ENCODE results near the gene CPS1. TPM values are rescaled to one million over a fixed set of nuclear protein-coding genes. Genes with fewer than 3 reads are reported as not detected.

CPS1 gene
- total RNA-seq, 2 donors from 2014 or later, result 2.9 to 4.9 TPM

DNA sequence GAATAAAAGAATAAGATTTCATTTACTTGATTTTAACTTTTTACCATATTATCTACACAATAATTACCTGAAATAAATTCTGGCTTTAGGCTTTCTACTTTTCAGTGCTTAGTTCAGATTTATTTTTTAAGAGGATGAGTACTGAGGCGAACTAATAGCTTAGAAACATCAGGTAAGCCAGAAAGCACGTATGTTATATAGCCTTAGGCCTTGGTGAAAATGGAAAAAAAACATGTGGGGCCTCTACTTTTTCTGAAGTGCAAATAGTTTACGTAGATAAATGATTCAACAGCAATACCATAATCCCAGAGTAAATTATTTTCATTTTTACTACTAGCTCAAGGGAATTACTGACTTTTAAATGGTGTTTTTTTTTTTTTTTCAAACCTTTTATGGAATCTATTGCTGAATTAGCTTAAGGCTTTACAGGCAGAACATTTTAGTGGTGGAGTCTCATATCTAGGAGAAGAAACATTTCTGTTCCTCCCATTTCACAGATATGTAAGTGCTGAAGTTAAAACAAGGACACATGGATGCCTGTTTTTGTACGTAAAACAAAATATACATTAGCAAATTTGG, 6.2 kb downstream of the CPS1 start:
- no peaks in the 10 kb centered on the region for H3K36me3 ChIP-seq (replicated peaks in 1 of 2; ENCODE audit: insufficient read depth in 1 of 2, low read depth in 2 of 2)
- peaks cover 20% of the 10 kb centered on the region for H3K4me1 ChIP-seq
- H3K27ac ChIP-seq, result peak overlapping the region; percentile 10 to 70 (median 32)
- DNase-seq (no peak), ATAC-seq (no peak)
- no peaks in the 10 kb centered on the region for H3K9me3 ChIP-seq
- WGBS, 2 donors, result 56% methylated on average over 4 of the region's 4 CpGs
- intact Hi-C loops (cut with DNase I), result no loop called here
- no peak overlapping the region for H3K4me3 ChIP-seq
- TF ChIP-seq POLR2A (IDR thresholded peaks at IDR 0.05), result no peak
- TF ChIP-seq, protein P1, sequence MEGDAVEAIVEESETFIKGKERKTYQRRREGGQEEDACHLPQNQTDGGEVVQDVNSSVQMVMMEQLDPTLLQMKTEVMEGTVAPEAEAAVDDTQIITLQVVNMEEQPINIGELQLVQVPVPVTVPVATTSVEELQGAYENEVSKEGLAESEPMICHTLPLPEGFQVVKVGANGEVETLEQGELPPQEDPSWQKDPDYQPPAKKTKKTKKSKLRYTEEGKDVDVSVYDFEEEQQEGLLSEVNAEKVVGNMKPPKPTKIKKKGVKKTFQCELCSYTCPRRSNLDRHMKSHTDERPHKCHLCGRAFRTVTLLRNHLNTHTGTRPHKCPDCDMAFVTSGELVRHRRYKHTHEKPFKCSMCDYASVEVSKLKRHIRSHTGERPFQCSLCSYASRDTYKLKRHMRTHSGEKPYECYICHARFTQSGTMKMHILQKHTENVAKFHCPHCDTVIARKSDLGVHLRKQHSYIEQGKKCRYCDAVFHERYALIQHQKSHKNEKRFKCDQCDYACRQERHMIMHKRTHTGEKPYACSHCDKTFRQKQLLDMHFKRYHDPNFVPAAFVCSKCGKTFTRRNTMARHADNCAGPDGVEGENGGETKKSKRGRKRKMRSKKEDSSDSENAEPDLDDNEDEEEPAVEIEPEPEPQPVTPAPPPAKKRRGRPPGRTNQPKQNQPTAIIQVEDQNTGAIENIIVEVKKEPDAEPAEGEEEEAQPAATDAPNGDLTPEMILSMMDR (IDR thresholded peaks at IDR 0.05), result no peak
- no peaks in the 10 kb centered on the region for H3K27me3 ChIP-seq

DNA sequence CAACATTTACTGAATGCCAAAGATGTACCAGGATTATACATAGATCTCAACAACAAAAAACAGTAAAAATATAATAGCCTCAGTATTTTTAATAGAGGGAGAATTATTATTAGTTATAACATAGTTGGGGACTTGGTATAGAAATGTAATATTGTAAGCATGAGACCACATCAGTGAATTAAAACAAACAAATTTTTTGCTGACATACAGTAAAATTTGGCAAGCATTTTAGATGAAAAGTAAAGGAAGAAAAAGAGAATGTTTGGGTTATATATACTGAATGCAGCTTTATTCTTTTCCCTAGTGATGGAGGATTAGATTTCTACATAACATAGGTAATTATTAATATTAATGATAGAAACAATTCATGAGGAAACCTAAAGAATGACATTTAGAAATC, 10.9 kb downstream of the CPS1 start:
- TF ChIP-seq, protein P1 (IDR thresholded peaks at IDR 0.05), result no peak
- TF ChIP-seq POLR2A (IDR thresholded peaks at IDR 0.05), result no peak
- intact Hi-C loops (cut with DNase I), result no loop called here

DNA sequence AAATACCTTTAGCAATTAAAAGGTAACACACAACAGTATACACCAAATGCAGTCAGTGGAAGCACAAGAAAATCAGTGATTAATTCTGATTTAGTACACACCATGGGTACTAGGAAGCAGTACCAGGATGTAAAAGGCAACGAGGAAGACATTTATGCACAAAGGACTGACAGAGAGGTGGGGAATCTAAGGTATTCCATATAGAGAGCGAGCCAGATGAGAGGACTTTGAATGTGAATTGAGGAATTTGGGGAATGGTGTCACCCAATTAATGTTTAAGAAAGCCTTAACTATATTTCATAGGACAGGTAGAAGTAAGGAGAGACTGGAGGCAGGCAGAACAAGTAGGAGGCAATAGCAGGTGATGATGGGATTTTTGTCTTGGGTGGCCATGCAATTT, 11.7 kb downstream of the CPS1 start:
- Histone ChIP-seq H3K36me3 (replicated peaks in 1 of 2; ENCODE audit: insufficient read depth in 1 of 2, low read depth in 2 of 2) (no peaks in the 10 kb centered on the region), H3K27ac (no peak overlapping the region), H3K27me3 (no peaks in the 10 kb centered on the region), H3K4me3 (no peak overlapping the region), H3K9me3 (no peaks in the 10 kb centered on the region), H3K4me1 (no peaks in the 10 kb centered on the region)
- ATAC-seq, result no peak
- DNase-seq, result no peak
- intact Hi-C loops (cut with DNase I), result no loop called here
- 68 to 73% methylated on average over 2 of the region's 2 CpGs for WGBS, 2 donors
- TF ChIP-seq POLR2A (IDR thresholded peaks at IDR 0.05), result no peak
- TF ChIP-seq, protein P1 (IDR thresholded peaks at IDR 0.05), result no peak

More for the DNA sequence above, 10.9 kb downstream of the CPS1 start:
- Histone ChIP-seq H3K27ac (no peak overlapping the region), H3K4me1 (peaks cover 8% of the 10 kb centered on the region), H3K27me3 (no peaks in the 10 kb centered on the region), H3K36me3 (replicated peaks in 1 of 2; ENCODE audit: insufficient read depth in 1 of 2, low read depth in 2 of 2) (no peaks in the 10 kb centered on the region), H3K4me3 (no peak overlapping the region), H3K9me3 (no peaks in the 10 kb centered on the region)
- ATAC-seq (no peak), DNase-seq (no peak)

DNA sequence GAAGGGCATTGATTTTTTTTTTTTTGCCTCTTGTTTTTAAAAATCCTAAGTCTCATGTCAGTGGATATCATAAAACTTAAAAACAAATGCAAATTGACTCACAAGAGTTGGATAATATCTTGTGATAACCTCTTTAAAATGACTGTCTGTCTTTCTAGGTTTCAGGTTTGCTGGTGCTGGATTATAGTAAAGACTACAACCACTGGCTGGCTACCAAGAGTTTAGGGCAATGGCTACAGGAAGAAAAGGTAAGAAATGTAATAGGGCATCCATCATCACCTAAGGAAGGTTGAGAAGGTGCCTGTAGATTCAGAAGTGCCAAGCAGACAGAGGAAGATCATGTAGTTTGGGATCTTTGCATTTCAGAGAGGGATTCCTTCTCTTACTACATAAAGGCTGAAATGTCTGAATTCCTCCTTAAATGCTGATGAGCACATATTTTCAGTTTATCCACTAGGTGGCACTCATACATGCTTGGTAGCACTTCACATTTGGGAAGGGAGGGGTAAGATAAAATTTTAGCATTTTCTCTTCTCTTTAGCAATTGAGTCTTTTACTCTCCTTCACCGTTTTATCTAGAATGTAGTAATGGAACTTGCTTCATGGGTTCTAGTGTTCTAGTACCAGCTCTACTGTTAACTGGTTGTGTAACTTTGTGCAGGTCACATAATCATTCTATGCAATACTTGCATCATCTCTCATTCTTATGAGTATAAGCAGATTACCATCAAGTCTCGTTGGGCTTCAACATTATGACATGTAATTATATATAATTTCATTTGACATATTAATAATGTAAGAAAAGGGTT, 21.1 kb downstream of the CPS1 start:
- H3K9me3 ChIP-seq, result no peaks in the 10 kb centered on the region
- H3K4me3 ChIP-seq, result no peak overlapping the region
- no peak overlapping the region for H3K27ac ChIP-seq
- ATAC-seq (peak; percentile 69), DNase-seq (peak in 1 of 4 donors; percentile 2)
- no peak for TF ChIP-seq POLR2A (IDR thresholded peaks at IDR 0.05)
- TF ChIP-seq, protein P1 (IDR thresholded peaks at IDR 0.05), result peak; percentile 24 to 68 (median 63)
- H3K27me3 ChIP-seq, result no peaks in the 10 kb centered on the region
- no peaks in the 10 kb centered on the region for H3K4me1 ChIP-seq
- H3K36me3 ChIP-seq (replicated peaks in 1 of 2; ENCODE audit: insufficient read depth in 1 of 2, low read depth in 2 of 2), result no peaks in the 10 kb centered on the region
- intact Hi-C loops (cut with DNase I), result no loop called here
- 15 to 18% methylated on average over 2 of the region's 2 CpGs for WGBS, 2 donors
